ENCODE results near the gene DYDC1.
"Not testable (repeated sequence)": the region's sequence is repeated elsewhere in the genome, so short reads cannot be mapped to it uniquely, and the experiment has no call there.

Gene DYDC1

DNA sequence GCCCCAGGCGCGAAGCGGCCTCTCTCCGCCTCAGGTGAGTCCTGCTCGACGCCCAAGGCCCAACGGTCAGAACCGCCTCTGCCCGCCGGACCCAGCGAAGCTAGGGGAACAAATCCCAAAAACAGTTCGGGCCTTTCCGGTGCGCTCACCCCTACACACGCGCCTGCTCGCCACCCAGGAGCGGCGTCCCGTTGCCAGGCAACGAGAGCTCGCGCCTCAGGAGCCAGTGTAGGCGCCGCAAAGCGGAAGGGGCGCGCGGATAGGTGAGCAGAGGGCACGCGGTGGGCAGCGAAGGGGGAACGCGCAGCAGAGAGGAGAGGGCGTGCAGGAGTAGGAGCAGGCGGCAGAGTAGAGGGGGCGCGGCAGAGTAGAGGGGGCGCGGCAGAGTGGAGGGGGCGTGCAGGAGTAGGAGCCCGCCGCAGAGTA lies at the start of gene DYDC1, which contains the start of gene DYDC2:
Gene DYDC1, minus strand, starts transcription at position 193 of the 426 bp plus-strand sequence. CDS start 4,154 bp downstream, outside the sequence.
Gene DYDC2, plus strand, starts transcription at position 219 of the 426 bp plus-strand sequence. CDS start 5,663 bp downstream, outside the sequence.
- DNase-seq: peak; percentile 79

DNA sequence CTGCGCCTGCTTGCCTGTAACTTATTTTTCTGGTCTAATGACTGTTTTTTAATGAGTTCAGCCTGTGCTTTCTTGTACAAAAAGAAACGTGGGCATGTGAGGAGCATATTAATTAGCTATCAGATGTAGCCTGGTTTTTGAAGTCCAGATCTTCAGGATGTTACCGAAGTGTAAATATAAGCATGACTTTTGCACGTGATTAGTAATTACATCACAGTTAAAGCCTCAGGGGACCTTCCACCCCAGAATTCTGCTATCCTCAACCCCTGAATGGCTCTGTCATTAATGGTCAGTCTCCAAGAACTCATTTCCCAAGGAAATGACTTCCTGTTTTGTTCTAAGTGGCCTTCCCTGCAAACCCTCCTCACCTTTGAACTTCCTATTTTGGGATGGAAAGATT lies 49.6 kb upstream of the DYDC1 start:
- DNase-seq: no peak

DNA sequence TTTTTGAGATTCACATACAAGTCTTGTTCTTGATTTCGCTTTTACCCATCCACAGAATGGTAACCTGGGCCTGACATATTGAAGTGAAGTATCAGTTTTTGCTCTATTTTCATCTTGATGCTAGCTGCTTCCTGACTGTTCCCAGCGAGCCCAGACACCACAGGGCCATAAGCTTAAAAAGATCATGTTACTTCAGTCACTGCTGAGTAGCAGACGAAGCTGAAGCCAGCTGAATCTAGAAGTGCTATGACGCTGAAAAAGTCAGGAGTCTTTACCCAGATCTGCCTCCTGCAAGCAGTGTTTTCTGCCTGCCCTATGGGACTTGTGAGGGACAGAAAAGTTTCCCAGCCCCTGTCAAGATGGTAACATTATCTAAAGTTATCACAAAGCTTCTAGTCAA lies 49.1 kb upstream of the DYDC1 start:
- DNase-seq: no peak

DNA sequence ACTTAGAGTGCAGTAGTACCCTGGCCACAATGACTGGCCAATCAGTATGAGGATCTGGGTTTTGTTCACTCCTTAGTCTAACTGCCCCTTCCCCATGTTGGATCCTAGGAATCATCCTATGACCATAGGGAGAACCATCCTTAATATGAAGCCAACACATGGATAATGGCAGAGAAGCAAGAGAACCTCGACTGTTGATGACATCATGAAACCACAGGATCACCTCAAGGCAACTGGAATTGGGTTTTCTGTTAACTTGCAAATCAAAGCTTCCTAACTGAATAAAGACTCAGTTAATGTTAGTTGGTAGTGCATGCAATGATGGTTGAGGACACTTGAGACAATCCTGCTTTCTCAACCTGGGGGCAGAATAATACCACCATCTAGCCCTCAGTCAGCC lies 48.5 kb upstream of the DYDC1 start:
- no peak for DNase-seq

DNA sequence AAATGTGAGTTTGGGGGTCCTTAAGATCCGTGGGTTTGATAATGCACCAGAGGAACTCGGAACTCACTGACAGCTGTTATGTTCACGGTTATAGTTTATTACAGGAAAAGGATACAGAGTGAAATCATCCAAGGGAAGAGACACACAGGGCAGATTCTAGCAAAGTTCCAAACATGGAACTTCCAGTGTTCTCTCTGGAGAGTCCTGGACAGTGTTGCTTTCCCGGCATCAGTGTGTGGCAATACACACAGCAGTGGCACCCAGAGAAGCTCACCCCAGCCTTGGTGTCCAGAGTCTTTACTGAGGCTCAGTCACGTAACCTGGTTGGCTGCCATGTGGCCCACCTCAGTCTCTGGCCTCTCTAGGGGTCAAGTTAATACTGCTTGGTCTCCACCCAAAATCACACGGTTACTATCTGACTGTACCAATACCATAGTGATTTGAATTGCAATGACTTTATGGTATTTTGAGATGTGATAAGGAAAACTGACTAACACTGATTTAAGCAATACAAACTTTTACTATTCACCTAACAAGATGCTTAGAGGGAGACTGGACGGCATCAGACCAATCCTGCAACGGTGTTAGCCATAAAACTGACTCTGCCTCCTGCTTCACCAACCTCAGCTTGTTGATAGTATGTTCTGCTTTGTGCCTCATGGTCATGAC lies 43.7 kb upstream of the DYDC1 start:
- no peak for DNase-seq

DNA sequence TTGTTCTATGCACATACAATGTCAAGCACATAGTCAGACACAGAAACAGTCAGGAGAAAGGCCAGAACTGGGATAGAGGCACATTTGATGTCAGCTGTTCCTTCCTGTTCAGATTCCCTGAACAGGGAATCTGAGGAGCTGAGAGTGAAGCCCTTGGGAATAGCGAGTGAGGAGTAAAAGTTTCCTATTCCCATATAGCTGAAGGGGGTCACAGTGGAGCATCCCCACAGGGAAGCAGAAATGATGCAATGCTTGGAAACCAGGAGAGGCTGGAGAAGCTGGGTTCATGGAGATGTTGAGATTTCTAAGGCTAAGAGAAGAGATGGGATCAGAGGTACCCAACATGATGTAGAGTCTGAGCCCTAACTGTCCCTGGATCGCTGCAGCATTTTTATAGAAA lies 40.5 kb upstream of the DYDC1 start:
- no peak for DNase-seq

DNA sequence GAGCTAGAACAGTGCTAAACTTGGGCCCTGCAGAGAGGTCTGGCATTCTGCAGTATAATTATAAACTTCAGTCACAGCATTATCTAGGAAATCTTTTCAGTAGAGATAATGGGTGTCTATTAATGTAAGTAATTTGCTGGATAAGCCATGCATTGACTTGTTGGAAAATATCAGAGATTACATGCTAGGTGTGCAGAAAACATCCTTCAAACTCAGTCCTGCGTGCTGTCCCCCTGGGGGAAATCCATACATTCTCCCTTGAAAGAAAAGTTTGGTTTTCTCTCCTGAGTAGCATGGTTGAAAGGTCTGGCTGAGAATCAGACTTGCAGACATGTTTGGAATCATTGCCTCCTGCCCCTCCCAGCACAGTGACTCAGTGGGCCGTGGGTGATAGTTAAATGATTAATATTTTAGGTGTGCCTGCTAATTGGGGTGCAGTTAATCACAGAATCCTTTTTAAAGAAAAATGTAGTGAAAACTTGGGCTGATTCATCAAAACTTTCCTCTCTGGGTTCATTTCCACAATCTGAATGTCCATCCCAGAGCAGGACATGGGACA lies 37.9 kb upstream of the DYDC1 start:
- no peak for DNase-seq

DNA sequence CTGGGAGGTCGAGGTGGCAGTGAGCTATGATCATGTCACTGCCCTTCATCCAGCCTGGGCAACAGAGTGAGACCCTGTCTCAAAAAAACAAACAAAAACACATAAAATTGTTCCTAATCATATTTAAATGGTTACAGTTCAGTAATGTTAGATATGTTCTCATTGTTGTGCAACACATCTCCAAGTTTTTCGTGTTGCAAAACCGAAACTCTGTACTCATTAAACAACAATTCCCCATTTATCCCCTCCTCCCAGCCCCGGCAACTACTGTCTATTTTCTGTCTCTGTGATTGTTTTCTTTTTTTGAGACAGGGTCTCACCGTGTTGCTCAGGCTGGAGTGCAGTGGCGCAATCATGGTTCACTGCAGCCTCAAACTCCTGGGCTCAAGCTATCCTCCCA lies 35.7 kb upstream of the DYDC1 start:
- no peak for DNase-seq

DNA sequence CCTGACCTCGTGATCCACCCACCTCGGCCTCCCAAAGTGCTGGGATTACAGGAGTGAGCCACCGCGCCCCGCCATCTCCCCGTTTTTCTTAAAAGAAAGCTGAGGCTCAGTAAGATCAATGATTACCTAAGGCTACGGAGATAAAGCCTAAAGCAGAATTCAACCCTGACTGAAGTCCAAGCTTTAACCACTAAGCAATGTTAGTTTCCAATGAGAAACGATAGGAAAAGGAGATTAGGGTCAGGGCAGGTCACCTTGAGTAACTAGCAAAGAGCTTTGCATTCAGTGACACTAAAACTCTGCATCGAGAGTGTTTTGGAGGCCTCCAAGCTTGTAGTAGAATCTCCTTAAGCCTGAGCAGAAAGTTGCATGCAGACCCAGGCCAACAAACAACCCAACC lies 34.2 kb upstream of the DYDC1 start:
- DNase-seq: no peak

DNA sequence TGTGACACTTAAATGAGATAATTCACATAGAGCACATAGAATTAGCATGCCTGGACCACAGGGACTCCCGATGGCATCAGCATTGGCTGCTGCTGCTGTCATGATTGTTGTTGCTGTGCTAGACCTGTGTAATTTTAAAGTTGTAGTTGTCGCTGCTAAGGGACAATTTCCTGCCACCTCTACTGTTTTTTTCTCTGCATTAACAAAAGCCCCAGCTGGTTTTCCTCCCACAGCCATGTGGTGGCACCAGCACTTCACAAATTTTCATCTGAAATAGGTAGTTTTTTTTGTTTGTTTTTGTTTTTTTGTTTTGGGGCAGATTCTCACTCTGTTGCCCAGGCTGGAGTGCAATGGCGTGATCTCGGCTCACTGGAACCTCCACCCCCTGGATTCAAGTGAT lies 26.4 kb upstream of the DYDC1 start:
- peak; percentile 18 for DNase-seq

DNA sequence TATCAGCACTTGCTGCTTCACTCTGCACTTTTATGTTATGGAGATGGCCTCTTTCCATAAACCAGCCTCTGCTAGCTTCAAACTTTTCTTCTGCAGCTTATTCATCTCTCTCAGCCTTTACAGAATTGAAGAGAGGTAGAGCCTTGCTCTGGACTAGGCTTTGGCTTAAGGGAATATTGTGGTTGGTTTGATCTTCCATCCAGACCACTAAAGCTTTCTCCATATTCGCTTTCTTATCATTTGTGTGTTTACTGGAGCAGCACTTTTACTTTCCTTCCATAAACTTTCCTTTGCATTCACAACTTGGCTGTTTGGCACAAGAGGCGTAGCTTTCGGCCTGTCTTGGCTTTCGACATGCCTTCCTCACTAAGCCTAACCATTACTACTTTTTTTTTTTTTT lies 23.6 kb upstream of the DYDC1 start:
- no peak for DNase-seq

DNA sequence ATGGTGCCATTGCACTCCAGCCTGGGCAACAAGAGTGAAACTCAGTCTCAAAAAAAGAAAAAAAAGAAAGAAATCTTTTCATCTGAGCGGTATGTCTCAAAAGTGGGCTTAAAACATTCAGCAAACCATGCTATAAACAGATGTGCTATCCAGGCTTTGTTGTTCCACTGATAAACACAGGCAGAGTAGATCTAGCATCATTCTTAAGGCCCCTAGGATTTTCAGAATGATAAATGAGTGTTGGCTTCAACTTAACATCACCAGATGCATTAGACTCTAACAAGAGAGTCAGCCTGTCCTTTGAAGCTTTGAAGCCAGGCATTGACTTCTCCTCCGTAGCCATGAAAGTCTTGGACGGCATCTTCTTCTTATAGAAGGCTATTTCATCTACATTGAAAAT lies 23.1 kb upstream of the DYDC1 start:
- DNase-seq: no peak

DNA sequence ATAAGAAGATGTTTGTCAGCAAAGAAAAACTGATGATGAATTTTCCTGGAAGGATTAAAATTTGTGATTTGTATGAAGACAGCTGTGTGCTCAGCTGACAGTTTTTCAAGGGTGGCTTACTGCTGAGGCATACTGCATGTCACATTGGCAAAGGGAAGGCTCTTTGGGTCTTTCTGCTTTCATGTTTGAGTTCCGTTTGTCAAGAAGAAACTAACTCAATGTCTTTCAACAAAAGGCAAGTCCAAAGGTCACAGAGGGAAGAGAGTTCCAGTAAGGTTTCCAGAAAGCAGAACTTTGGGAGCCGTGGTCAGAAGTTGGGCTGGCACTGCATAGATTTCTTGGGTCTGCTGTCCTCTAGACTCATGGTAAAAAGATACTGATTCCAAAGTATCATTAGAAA lies 16.9 kb upstream of the DYDC1 start:
- DNase-seq: no peak

DNA sequence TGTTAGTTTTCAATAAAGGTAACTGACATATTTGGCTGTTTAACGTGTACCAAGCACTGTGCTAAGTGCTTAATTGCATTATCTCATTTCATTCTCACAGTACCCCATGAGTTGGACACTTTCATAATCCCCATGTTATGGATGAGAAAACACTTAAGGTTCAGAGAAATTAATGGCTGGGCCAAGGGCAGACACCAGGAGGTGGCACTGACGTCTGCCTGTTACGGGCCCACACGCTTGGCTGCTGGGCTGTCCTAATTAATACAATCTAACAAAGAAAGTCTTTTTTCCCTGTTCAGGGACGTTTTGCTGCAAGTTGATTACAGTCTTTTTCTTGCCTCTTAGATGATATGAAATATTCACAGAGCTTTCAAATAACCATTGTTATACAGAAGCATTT lies 16.1 kb upstream of the DYDC1 start:
- no peak for DNase-seq

DNA sequence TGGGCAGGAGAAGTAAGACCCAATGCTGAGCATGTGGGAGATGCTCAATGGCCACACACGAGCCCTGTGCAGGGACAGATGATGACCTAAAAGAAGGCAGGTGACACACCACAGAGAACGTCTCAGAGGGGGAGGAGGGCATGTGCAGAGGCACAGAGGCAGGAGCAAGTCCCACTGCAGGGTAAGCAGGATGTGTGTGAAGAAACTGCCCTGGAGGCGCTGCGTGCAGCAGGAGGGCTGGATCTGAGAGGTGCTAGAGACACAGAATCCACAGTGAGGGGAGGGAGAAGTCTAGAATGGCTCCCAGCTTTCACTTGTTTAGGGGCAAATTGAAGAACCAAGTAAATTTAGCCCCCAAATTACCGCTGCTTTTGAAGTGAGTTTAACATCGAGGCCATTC lies 14.9 kb upstream of the DYDC1 start:
- DNase-seq: no peak

DNA sequence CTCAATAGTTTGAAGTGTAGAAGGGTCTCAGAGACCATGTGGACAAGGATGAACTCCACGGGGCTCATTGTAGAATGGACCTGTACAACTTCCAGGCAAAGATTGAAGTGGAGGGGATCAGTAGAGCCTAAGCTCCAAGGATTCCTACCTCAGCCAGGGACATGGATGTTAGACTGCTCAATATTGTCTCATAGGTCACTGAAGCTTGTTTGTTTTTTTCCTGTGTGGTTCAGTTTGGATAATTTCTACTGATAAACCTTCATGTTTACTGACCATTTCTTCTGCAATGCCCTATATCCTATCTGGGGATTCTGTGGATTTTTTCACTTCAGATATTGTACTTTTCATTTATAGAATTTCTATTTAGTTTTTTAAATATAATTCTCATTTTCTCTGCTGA lies 9.0 kb upstream of the DYDC1 start:
- no peak for DNase-seq

DNA sequence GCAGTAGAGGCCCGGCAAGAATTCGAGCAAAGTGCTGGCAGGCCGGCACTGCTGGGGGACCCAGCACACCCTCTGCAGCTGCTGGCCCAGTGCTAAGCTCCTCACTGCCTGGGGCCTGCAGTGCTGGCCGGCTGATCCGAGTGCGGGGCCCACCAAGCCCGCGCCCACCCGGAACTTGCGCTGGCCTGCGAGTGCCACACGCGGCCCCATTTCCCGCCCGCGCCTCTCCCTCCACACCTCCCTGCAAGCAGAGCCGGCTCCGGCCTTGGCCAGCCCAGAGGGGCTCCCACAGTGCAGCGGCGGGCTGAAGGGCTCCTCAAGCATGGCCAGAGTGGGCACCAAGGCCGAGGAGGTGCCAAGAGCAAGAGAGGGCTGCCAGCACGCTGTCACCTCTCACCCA lies 3.1 kb upstream of the DYDC1 start:
- no peak for DNase-seq

DNA sequence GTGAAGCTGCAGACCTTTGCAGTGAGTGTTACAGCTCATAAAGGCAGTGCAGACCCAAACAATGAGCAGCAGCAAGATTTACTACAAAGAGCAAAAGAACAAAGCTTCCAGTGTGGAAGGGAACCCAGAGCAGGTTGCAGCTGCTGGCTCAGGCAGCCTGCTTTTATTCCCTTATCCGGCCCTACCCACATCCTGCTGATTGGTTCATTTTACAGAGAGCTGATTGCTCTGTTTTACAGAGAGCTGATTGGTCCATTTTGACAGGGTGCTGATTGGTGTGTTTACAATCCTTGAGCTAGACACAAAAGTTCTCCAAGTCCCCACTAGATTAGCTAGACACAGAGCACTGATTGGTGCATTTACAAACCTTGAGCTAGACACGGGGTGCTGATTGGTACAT lies 2.4 kb upstream of the DYDC1 start:
- DNase-seq: not testable (repeated sequence)

DNA sequence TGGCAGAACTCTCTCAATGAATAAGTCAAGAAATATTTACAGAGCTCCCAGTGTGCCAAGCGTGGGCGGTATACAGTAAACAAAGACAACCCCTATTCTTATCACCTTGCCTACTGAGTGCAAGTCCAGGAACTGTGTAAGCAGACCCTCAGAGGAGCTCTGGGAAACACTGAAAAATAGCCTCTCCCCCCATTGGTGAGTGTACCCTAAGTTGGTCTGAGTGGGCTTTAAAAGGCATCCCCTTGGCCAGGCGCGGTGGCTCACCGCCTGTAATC lies 1.2 kb upstream of the DYDC1 start:
- no peak for DNase-seq

DNA sequence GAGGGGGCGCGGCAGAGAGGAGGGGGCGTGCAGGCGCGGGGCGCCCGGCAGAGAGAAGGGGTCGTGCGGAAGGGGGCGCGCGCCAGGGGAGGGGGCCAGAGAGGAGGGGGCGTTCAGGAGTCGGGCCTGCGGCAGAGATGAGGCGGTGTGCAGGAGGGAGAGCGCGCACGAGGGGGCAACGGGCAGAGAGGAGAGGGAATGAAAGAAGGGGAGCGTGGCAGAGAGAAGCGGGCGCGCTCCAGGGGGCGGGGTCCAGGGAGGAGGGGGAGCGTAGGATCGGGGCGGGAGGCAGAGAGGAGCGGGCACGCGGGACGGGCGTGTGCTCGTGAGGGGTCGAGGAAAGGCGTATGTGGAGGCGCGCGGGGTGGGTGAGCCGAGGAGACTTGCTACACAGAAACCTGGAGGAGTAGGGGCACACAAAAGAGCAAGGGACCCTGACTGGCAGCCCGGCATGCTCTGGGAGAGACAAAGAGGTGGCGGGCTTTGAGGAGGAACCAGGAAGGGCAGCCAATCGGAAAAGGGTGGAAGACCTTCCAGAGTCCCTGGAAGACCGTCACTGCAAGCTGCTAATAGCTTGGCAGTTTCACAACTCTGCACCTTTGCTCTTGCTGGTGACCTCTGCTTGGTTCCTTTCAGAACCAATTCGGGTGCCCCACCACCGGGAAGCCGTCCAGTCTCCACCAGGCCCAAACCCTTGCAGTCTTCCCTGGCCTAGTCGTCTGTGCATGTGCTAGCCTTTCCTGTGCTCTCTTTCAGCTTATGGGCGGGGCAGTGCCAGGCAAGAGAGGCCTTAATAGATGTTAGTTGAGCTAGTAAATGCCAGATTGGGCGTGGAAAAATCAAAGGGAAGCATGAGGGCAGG lies 665 bp upstream of the DYDC1 start:
- peak; percentile 64 for DNase-seq

DNA sequence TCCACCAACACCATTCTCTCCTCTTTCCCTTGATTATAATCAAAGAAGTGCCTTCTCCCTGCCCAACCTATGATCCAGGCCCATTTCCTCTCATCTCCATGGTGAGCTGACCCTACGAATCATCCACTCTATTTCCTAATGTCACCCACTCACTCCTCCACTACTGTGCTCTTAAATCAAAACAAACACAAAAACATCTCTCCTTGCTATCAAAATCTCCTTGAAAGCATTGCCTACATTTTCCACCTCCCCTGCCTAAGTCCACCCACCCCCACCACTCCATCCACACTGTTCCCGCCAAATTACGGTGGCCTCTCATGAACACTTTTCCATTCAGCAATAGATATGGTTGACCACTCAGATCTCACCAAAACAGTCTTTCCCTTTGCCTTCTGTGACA lies 5.3 kb downstream of the DYDC1 start:
- no peak for DNase-seq

DNA sequence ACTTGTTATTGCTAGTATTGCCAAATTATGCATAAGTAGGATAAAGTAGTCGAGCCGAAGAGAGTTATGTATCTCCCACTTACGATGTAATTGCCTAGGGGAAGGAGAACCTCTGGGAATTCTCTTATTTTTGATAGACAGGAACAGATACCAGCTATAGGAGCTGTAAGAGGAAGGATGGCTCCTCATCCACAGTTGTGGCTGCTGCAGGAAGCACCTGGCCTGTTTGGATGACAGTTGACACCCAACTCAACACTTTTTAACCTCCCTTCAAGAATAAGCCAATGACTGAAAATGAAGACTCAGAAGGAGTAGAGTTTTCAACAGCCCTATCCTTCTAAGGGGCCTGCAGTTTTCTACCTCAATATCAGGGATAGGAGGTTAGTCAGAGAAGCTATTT lies 6.3 kb downstream of the DYDC1 start:
- no peak for DNase-seq

DNA sequence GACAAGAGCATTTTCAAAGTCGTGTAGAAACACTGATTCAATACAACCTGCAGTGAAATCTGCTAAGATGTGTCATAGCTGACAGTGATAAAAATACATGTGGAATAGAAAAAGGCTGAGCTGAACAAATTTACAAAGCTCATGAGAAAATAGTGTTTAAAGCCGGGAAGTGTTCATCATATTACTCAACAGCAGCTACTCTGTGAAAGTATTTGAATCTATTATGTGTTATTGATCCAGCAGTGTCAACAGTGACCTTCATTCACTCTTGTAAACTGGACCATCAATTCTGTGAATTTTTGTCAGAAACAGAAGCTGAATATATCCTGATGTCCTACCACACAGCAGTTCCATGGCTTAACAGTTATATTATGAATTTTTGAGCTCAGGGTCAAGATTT lies 11.6 kb downstream of the DYDC1 start:
- DNase-seq: no peak

DNA sequence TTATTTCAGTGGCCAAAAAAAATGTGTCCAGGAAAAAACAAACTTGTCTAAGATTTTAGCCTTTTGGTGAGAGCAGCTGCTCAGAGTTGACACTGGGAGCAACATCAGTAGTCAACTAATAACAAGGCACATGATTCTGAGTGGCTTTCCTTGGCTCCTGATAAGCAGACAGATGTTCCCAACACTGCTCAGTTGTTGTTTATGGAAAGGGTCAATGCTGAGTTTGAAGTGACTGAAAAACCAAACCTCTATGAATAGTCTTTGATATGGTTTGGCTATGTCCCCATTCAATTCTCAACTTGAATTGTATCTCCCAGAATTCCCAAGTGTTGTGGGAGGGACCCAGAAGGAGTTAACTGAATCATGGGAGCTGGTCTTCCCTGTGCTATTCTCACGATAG lies 12.3 kb downstream of the DYDC1 start:
- DNase-seq: no peak

All from NCI-H1092 treated with DMSO at 0.1 percent for 48 hours (cell line).